H54 (cell line): Measurements from ENCODE around the gene RAB39A.
"Not testable (repeated sequence)": the region's sequence is repeated elsewhere in the genome, so short reads cannot be mapped to it uniquely, and the experiment has no call there.

Experiments used
- DNase-seq: peaks from one replicate; pipeline ENCODE4 v3.0.0; 2011; ENCODE audit warnings: low spot score, mixed read lengths; ENCODE audit not compliant: insufficient read length
- FAIRE-seq: peaks from 3 replicates; lab custom pipeline; 2011; peaks lifted over from hg19 to GRCh38; lab: Jason Lieb, UNC
- POLR2A ChIP-seq: IDR thresholded peaks from 2 replicates; pipeline ENCODE4 v1.6.1; 2011; ENCODE audit warnings: low read depth, mild to moderate bottlenecking, low read length

RAB39A gene, protein sequence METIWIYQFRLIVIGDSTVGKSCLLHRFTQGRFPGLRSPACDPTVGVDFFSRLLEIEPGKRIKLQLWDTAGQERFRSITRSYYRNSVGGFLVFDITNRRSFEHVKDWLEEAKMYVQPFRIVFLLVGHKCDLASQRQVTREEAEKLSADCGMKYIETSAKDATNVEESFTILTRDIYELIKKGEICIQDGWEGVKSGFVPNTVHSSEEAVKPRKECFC

DNA sequence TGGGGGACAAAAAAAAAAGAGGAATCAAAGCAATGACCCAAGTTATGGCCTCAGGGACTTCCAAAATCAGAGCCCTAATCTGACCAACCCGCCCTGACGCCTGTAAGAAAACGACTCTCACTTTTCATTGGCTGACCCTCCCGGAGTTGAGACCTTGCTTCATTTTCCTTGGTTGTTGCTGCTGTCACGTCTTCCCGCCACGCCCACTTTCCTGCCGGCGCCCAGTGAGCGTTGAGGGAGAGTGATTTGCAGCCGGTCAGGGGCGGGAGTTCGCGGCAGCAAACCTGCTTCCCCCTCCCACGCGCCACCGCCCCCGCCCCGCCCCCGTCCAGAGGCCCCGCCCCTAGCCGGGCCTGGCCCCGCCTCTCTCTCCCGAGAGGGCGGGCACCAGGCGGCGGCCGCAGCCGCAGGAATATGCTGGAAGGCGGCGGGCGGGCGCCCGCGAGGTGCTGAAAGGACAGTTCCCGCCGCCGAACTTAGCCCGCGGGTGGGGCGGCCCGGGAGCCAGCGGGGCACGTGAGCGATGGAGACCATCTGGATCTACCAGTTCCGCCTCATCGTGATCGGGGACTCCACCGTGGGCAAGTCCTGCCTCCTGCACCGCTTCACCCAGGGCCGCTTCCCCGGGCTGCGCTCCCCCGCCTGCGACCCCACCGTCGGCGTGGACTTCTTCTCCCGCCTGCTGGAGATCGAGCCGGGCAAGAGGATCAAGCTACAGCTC lies at the start of gene RAB39A:
Gene RAB39A (plus strand): TSS at position 403 of the 721 bp plus-strand sequence. CDS start 121 bp downstream, at position 524.
- TF ChIP-seq POLR2A: no peak
- peak; percentile 89 for DNase-seq

DNA sequence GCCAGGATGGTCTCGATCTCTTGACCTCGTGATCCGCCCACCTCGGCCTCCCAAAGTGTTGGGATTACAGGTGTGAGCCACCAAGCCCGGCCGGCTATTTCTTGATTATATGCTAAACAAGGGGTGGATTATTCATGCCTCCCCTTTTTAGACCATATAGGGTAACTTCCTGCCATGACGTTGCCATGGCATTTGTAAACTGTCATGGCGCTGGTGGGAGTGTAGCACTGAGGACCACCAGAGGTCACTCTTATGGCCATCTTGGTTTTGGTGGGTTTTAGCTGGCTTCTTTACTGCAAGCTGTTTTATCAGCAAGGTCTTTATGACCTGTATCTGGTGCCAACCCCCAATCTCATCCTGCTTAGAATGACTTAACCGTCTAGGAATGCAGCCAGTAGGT lies 46.8 kb upstream of the RAB39A start:
- FAIRE-seq, DNase-seq: not testable (repeated sequence)

More for the DNA sequence above, at the start of gene RAB39A:
- peak; percentile 41 for FAIRE-seq

DNA sequence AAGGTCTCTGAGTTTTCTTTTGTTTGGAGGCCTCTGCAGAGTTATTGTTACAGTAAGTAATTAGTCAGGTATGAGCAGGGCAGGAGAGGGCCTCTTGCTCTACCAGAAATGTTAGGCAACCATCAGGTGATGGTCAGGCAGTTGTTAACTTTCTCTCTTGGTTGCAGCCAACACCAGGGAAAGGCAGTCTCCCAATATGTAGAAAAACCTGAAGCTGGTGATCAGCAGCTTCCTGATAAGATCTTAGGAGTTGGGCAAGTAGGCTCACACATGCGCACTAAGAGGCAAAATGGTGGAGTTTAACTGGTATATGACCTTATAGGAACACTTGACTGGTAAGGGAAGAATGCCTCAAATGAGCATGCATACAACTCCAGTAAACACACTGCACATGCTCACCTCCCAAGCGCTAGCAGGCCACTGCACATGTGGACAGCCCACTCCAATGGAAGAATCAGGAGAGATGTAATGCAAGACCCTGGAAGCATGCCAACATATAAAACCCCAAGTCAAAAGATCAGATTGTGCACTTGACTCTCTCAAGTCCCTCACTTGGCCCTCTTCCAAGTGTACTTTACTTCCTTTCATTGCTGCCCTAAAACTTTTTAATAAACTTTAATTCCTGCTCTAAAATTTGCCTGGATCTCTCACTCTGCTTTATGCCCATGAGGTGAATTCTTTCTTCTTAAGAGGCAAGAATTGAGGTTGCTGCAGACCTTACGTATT lies 46.0 kb upstream of the RAB39A start:
- DNase-seq (no peak), FAIRE-seq (no peak)
- TF ChIP-seq POLR2A: no peak

DNA sequence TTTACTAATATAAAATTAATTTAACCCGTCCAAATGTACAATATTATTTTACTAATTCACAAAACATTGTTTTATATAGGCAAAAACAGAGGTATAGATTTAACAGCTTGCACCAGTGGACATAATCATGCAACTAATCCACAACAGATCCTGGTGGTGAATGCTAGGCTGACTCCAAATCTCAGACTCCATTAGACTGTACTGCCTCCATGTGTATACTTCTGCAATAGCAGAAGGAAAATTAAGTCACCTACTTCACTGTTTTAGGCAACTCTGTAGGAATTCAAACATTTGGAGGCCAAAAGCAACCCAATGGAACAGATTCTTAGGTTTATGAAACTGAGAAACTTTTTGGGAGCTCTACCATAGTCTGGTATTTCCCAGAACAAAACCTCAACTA lies 30.0 kb upstream of the RAB39A start:
- DNase-seq (peak; percentile 11), FAIRE-seq (peak; percentile 75)
- no peak for TF ChIP-seq POLR2A

DNA sequence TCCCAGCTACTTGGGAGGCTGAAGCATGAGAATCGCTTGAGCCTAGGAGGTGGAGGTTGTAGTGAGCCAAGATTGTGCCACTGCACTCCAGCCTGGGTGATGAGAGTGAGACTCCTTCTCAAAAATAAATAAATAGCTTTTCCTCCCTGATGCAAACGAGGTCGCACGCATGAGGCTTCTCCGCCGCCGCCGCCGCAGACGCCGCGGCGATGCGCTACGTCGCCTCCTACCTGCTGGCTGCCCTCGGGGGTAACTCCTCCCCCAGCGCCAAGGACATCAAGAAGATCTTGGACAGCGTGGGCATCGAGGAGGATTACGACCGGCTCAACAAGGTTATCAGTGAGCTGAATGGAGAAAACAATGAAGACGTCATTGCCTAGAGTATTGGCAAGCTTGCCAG lies 20.0 kb upstream of the RAB39A start:
- no peak for FAIRE-seq
- DNase-seq: no peak
- no peak for TF ChIP-seq POLR2A

DNA sequence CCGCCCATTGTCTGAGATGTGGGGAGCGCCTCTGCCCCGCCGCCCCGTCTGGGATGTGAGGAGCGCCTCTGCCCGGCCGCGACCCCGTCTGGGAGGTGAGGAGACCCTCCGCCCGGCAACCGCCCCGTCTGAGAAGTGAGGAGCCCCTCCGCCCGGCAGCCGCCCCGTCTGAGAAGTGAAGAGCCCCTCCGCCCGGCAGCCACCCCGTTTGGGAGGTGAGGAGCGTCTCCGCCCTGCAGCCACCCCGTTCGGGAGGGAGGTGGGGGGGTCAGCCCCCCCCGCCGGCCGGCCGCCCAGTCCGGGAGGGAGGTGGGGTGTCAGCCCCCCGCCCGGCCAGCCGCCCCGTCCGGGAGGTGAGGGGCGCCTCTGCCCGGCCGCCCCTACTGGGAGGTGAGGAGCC lies 15.8 kb upstream of the RAB39A start:
- not testable (repeated sequence) for DNase-seq, FAIRE-seq

DNA sequence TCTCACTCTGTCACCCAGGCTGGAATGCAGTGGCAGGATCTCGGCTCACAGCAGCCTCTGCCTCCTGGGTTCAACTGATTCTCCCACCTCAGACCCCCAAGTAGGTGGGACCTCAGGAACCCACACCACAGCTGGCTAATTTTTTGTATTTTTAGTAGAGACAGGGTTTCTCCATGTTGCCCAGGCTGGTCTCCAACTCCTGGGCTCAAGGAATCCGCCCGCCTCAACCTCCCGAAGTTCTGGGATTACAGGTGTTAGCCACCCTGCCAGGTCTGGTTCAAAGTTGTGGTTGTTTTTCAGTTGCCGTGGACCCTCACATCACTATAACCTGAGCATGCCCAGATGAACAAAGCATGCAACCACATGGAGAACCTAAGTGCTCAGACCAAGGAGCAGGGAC lies 13.0 kb upstream of the RAB39A start:
- no peak for TF ChIP-seq POLR2A
- DNase-seq (no peak), FAIRE-seq (no peak)

DNA sequence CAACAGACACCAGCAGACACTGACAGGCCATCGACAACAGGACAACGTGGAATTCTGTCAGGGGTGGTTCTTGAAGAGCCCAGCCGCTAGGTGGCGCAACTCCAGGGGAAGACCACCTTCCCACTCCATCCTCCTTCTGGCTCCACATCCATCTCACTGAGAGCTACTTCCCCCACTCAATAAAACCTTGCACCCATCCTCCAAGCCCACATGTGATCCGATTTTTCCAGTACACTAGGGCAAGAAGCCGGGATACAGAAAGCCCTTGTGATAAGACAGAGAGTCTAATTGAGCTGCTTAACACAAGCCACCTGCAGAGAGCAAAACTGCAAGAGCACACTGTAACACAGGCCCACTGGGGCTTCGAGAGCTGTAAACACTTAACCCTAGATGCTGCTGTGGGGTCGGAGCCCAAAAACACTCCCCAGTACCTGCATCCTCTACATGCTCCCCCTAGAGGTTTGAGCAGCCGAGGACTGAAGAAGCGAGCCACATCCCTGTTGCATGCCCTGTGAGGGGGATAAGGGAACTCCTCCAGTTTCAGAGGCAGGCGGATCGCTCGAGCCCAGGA lies 11.5 kb upstream of the RAB39A start:
- peak; percentile 13 for DNase-seq
- no peak for FAIRE-seq
- no peak for TF ChIP-seq POLR2A

DNA sequence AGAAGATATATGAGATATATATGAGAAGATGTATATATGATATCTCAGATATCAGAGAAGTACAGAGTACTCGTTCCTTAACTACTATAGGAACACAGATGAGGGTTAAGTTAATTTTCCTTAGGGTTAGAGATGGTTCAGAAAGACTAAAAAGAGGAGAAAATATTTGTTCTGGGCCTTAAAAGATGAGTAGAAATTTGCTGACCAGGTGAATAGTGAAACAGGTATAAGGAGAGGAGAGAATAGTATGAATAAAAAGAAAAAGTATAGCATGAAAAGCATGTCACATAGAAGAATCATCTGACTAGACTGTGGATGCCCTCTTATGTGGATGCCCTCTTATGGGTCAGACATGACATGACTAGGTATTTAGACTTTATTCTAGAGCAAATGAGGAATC lies 6.3 kb upstream of the RAB39A start:
- TF ChIP-seq POLR2A: no peak
- no peak for FAIRE-seq
- DNase-seq: no peak

DNA sequence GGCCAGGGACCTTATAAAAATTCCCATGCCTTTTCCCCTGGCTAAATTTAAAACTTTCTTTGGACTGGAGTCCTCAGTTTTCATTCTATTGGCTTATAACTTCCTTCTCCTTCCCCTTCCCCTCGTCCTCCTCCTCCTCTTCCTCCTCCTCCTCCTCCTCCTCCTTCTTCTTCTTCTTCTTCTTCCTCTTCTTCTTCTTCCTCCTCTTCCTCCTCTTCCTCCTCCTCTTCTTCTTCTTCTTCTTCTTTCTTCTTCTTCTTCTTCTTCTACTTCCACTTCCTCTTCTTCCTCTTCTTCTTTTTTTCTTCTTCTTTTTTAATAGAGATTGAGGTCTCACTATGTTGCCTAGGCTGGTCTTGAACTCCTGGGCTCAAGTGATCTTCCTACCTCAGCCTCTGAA lies 4.7 kb upstream of the RAB39A start:
- not testable (repeated sequence) for FAIRE-seq, DNase-seq

DNA sequence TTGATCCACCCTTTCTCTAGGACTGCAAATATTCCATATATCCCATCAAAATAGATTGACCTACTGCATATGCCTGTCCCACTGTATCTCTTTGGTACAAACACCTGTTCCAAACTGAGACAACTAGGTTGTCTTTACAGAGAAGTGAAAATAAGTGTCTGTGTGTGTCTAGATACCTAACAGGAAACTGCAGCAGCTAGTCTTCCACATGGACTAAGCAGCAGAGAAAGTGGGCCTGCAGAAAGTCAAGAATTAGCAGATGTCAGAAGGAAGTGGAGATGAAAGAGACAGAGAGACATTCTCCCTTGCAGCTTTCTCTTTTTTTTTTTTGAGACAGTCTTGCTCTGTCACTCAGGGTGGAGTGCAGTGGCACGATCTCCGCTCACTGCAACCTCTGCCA lies 3.9 kb upstream of the RAB39A start:
- no peak for TF ChIP-seq POLR2A
- DNase-seq: no peak
- FAIRE-seq: no peak

DNA sequence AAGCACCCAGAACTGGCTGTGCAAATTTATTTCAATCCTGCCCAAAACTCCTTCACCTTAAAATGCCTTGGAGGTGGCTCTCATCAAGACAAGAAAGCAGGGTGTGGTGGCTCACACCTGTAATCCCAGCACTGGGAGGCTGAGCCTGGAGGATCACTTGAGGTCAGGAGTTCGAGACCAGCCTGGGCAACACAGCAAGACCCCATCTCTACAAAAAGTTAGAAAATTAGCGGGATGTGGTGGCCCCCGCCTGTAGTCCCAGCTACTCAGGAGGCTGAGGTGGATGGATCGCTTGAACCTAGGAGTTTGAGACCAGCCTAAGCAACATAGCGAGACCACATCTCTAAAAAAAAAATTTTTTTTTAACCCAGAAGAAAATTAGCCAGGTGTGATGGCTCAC lies 689 bp upstream of the RAB39A start:
- FAIRE-seq: no peak
- TF ChIP-seq POLR2A: no peak
- DNase-seq: no peak

DNA sequence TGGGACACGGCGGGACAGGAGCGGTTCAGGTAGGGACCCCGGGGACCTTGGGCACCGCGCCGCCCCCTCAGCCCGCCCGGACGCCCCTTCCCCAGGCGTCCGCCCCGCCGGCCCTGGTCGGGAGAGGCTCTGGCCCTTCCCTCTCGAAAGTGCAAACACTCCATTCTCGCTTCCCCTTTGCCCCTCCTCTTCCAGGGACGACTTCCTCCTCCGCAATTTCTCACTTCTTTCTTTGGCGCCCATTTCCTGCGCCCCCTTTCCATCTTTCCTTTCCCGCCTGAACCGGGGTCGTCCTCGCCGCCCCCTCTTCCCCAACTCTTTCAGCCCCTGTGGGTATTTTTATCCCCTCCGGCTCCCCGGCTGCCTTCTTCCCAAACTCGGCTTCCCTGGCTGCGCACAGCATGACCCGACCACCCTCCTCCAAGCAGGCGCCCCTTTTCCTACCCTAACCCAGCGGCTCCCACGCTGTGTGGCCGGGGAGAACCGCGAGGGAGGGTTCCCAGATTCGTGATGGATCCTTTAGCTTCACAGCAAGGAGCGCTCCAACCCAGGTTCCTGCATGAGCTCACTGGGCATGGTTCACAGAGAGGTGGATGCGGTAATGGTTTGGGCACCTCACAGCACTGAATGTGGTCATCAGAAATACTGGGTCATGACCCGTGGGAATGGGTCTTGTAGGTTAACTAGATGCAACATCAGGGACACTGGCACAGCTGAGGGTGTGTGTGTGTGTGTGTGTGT lies 689 bp downstream of the RAB39A start:
- DNase-seq (no peak), FAIRE-seq (no peak)
- TF ChIP-seq POLR2A: no peak
